ENCODE measurements around the gene IMP4.

- TF ChIP-seq CTCF (IDR thresholded peaks at IDR 0.05): no peak
- no peak for TF ChIP-seq POLR2A (IDR thresholded peaks at IDR 0.05)
These were observed 36.2 kb downstream of the IMP4 start for GRCh38 chr2:130378898-130379214.

All from uterus (tissue), 2 donors.